Coronary artery (tissue), 2 donors: ENCODE measurements around the gene AOX1.
A peak's percentile ranks its signal among the peaks of the same experiment; 100 is the strongest.

ENCODE experiments used
- DNase-seq: peaks from one replicate; pipeline ENCODE4 v3.0.0-alpha.2; 2017; ENCODE audit warnings: low spot score
- H3K27ac ChIP-seq, 2 donors: fragments of 200-600 bp; sonication (generic); one replicate each; pipeline ENCODE4 v1.5.1; 2016 to 2019
- H3K4me3 ChIP-seq: fragments of 200-600 bp; sonication (generic); 2 replicates; pipeline ENCODE4 v1.5.1; 2016; ENCODE audit warnings: mild to moderate bottlenecking, moderate library complexity
- TF ChIP-seq, protein P1 (sequence below): fragments of 200-600 bp; sonication (generic); IDR thresholded peaks from one replicate; pipeline ENCODE4 v1.5.1; 2019; ENCODE audit warnings: antibody characterized with exemption

Gene AOX1

DNA sequence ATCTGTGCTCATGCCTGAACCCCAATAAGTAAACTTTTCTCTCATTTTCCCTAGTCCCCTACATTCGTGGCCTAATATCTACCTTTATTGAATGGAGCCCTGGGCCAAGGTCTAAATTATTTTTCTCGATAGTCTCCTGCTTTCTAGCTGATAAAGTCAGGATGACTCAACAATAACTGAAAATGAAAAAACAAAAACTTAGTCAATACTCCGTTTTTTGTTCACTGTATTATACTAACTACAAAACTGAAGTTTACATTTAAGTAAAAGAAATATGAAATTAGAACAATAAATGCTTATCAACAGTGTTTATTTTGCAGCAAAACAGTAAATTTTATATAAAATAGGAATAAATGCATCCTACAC, 32.2 kb downstream of the AOX1 start:
- peak overlapping the region in 1 of 2 donors; percentile 42 for H3K27ac ChIP-seq
- TF ChIP-seq, protein P1, sequence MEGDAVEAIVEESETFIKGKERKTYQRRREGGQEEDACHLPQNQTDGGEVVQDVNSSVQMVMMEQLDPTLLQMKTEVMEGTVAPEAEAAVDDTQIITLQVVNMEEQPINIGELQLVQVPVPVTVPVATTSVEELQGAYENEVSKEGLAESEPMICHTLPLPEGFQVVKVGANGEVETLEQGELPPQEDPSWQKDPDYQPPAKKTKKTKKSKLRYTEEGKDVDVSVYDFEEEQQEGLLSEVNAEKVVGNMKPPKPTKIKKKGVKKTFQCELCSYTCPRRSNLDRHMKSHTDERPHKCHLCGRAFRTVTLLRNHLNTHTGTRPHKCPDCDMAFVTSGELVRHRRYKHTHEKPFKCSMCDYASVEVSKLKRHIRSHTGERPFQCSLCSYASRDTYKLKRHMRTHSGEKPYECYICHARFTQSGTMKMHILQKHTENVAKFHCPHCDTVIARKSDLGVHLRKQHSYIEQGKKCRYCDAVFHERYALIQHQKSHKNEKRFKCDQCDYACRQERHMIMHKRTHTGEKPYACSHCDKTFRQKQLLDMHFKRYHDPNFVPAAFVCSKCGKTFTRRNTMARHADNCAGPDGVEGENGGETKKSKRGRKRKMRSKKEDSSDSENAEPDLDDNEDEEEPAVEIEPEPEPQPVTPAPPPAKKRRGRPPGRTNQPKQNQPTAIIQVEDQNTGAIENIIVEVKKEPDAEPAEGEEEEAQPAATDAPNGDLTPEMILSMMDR, result no peak
- no peak for DNase-seq
- H3K4me3 ChIP-seq, result no peak overlapping the region

DNA sequence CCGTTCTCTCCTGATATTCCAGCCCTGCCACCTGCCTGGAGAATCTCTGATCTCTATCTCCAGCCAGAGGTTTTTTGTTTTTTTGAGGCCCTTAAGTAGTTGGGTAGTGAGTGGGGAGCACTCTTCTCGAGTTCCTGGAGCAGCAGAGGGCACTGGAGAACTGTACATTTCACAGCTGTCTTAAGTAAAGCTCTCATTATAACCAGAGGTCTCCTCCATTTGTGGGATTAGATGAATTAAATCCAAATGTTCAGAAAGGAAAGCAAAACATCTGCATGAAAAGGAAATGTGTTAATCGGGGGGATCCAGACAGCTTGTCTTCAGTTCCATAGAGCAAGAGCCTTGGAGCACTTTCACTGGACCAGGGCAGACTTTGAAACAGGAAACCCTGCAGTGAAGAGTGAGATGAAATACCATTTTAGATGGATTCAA, 32.8 kb downstream of the AOX1 start:
- TF ChIP-seq, protein P1, result no peak

DNA sequence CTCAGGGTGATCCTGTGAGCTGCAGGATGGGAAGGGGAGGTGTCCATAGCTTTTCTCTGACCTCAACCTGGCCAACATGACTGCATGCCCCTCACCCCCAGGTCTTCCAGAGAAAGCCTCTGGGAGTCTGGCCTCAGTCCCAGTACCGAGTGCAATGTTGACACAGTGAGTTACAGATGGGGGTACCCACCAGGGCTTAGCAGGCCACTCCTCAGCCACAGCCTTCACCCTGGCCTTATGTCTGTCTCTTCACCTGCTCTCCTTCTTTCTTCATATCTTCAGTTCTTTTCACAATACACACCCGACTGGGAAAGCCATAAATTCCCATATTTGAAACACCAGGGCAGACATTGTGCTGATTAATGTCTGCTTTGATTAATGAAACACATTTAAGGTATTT, 33.5 kb downstream of the AOX1 start:
- Histone ChIP-seq H3K4me3 (no peak overlapping the region), H3K27ac (no peak overlapping the region)
- TF ChIP-seq, protein P1, result no peak
- DNase-seq, result no peak

More for the DNA sequence above, 32.8 kb downstream of the AOX1 start:
- no peak for DNase-seq
- H3K27ac ChIP-seq, result no peak overlapping the region
- no peak overlapping the region for H3K4me3 ChIP-seq

- TF ChIP-seq, protein P1, result no peak
- DNase-seq, result no peak
- no peak overlapping the region for H3K4me3 ChIP-seq
- H3K27ac ChIP-seq, result no peak overlapping the region
These were observed 35.0 kb downstream of the AOX1 start for GRCh38 chr2:200620606-200621390.

GRCh38 chr2:200622106-200622505, 36.3 kb downstream of the AOX1 start:
- TF ChIP-seq, protein P1, result no peak
- no peak for DNase-seq
- Histone ChIP-seq H3K27ac (no peak overlapping the region), H3K4me3 (no peak overlapping the region)

DNA sequence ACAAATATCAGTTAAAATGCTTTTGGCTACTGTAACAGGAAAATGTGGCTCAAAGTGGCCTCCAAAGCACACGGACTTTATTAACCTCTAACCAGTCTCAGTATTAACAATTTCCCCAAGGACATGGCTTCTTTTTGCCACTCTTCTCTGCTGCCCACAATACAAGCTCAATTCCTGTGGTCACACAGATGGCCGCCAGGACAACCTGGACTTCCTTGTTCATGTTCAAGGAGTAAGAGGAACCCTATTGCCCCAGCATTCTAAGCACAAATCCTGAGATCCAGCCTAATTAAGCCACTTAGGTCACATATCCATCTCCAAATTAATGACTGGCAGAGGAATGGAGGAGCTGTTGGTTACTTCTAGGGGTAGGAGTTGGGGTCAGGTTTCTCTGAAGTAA, 38.2 kb downstream of the AOX1 start:
- TF ChIP-seq, protein P1, result no peak
- no peak overlapping the region for H3K27ac ChIP-seq
- no peak for DNase-seq
- no peak overlapping the region for H3K4me3 ChIP-seq

GRCh38 chr2:200624658-200625057, 38.8 kb downstream of the AOX1 start:
- no peak overlapping the region for H3K27ac ChIP-seq
- TF ChIP-seq, protein P1, result no peak
- DNase-seq, result no peak
- no peak overlapping the region for H3K4me3 ChIP-seq
